GM21529 (cell line): ENCODE data around the gene DISC1.

Experiments
- ATAC-seq: cut with Tn5 transposase; IDR thresholded peaks from one replicate; pipeline ENCODE4 v1.9.1; 2021; ENCODE audit not compliant: unreplicated experiment

DISC1 gene

DNA sequence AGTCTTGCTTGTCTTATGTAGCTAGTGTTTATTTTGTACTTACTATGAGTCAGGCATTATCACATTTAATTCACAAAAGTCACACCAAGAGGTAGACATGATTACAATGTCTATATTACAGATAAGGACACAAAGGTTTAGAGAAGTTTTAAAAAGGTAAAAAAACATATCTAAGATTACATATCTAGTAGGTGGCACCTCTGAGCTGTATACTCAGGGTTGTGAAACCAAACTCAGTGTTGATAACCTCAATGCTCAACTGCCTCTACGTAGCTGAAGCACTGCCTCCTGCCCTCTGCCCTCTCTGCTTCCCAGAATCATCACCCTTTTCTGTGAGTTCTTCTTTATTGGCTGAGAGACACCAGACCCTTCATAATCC, 431.3 kb downstream of the DISC1 start:
- ATAC-seq, result no peak

DNA sequence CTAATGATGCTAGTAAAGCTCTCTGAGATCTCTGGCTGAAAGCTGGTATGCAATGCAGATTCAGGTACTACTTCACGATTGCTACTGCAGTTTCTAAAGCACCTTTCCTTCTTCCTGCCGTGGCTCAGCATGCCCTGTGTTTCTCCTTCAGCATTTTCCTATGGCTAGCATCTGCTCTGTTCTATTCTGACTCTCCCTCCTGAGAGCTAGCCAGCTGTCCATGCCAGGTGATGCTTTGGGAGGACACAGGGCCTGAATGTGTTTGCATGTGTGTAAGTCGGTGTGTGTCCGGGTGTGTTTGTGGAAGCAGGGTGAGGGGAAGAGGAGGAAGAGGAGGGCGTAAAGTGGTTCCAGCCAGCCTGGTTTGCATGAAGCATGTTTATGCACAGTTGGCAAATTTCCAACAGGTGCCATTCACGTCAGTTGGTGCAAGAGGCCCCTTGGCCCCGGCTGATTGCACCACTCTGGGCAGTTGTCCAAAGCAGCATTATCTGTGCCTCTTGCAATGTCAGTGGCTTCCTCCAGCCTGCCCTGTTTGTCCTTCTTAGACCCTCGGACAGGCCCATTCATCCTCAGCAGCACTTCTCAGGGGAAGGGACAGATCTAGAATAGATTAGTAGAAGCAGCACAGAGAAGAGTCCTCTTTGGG, 433.3 kb downstream of the DISC1 start:
- no peak for ATAC-seq

DNA sequence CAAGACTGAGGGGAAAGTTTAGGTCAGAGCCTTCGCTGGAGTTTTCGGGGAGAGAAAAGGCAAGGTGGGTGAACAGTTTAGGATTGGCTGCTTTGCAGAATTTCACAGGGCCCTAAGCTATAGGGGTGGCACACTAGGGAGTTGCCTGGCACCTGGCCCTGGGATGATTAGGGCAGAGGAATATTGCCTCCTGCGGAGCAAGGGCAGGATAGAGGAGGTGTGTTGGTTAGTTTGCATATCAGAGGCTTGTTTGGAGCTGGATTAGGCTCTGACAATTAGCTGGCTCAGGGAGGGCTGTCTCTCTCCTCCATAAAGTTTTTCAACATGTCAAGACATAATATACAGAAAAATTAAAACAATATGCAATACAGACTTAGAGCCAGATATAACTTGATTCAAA, 436.4 kb downstream of the DISC1 start:
- no peak for ATAC-seq

DNA sequence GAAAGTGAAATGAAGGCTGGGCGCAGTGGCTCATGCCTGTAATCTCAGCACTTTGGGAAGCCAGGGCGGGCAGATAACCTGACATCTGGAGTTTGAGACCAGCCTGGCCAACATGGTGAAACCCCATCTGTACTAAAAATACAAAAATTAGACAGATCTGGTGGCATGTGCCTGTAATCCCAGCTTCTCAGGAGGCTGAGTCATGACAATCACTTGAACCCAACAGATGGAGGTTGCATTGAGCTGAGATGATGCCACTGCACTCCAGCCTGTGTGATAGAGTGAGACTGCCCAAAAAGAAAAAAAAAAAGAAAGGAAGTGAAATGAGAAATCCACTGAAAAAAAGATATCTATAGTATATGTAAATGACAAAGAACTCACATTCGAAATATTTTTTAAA, 439.9 kb downstream of the DISC1 start:
- ATAC-seq, result no peak

DNA sequence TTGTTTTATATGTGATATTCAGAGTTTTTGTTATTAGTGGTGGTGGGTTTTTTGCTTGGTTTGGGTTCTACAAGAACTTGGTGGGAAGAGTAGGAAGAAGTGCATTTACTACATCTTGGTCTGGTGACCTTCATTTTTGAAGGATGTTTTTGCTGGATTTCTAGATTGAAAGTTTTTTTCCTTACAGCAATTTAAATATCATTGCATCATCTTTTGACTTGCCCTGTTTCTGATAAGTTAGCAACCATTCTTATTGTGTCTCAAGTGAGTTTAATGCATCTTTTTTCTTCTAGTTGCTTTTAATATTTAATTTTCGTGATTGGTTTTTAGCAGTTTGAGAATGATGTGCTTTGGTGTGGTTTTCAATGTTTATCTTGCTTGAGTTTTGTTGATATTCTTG, 447.7 kb downstream of the DISC1 start:
- ATAC-seq, result no peak

DNA sequence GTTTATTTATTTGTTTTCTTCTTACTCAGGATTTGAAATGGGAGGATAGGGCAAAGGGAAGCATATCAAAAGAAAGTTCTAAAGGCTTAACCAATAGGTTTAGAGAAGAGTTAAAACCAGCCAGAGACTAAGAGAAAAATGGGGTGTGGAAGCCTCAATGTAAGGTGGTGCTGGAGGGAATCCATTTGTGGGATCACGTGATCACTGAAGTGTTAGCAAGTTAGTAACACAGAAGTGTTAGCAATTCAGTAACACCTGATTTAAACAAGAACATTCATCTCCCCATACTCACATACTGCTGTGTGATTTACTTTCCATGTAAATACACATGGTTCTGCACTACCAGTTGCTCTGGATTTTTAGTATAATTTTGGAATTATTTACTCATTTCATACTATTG, 451.2 kb downstream of the DISC1 start:
- ATAC-seq, result no peak

DNA sequence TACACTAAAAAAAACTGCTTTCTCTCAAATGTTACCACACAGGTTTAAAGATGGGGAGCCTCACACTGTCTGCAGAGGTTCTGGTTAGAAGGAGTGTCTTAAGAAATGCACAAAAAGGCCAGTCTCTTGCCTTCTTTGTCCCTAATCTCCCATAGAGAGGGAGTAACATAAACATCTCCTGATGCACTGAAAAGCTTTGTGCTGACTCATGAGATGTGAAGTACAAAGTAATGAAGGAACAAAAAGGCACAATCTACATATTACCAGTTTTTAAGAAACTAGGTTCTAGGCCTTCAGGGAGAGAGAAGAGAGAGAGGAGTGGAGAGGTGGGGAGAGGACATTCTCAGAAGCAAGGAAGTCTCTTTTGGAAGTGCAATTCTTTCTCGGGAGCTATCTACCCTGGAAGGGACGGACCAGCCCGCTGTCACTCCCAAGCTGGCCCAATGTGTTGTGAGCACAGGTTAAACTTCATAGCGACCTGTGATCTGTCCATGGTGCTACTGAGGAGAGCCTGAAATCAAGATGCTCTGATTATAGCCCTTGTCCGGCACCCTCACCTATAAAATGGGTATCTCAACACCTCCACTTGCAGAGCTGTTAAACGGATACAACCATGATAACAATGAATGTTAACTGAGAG, 458.1 kb downstream of the DISC1 start:
- no peak for ATAC-seq

DNA sequence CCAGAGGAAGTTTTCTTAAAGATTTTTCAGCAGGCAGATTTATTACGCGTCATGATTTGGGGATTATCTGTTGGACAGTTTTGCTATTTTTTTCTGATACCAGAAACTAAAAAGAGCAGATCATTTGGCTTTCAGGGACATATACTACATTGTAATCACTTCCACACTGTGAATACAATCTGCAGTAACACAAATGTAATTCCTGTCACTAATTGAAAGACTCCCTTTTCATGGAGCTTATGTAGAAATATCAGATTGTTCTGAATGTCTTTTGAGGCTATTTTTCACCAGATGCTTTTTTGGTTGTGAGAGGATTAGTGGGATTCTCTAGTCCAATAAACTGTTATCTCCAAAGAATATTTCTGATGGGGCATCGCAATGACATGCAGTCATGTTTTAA, 464.2 kb downstream of the DISC1 start:
- ATAC-seq, result no peak
